T-helper 2 cell treated with Interferon-gamma antibody and Interleukin-4, amounts not matched to agents 100 ng/mL and 5 ng/mL, for 36 hours (primary cell): ENCODE measurements around the gene FLOT2. TPM values are rescaled to one million over a fixed set of nuclear protein-coding genes. Genes with fewer than 3 reads are reported as not detected.
"Not testable (repeated sequence)": the region's sequence is repeated elsewhere in the genome, so short reads cannot be mapped to it uniquely, and the experiment has no call there.

ENCODE experiments used
- intact Hi-C: fragments of 100-400 bp; cut with micrococcal nuclease; formaldehyde crosslinking; loops from one replicate; pipeline ENCODE4 v1.15.1; 2023
- total RNA-seq: library from RNA; stranded (reverse); gene quantifications from 2 replicates; pipeline ENCODE4 v1.2.3, GENCODE V29; 2022

FLOT2 gene
- total RNA-seq, 1 donor from 2014 or later, result 207 TPM

DNA sequence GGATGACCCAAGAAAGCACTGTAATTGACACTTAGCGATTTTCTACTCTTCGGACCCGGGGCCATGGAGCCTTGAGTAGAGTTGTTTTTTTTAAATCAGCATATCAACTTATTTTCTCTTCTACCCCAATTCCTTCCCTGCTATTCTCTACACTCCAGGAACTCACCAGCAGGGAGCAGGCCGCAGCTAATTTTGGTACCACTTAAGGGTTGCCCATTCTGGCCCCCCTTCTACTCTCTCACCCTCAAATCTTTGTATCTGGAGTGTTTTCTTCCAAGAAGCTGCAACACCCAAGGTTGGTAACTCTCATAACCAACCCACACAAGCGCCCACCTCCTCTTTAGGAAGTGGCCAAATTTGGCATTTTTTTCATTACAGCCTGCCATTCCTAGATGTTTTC, 48.3 kb downstream of the FLOT2 start:
- intact Hi-C loops, result loop anchor here (2.0 kb wide), 1 partner anchor 68 kb away; no protein-coding TSS in a partner anchor

DNA sequence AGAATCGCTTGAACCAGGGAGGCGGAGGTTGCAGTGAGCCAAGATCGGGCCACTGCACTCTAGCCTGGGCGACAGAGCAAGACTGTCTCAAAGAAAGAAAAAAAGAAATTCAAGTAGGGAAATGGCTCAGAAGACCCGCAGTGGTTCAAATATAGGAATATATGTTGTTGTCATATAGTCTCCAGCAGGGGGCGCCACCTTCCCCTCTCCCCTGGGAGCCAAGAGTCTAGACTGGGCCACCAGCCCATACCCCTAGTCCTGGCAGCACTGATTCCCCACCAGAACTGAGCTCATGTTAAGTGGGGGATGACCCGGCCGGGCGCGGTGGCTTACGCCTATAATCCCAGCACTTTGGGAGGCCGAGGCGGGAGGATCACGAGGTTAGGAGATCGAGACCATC, 48.9 kb downstream of the FLOT2 start:
- intact Hi-C loops, result loop anchor here (2.0 kb wide), 1 partner anchor 68 kb away; no protein-coding TSS in a partner anchor

DNA sequence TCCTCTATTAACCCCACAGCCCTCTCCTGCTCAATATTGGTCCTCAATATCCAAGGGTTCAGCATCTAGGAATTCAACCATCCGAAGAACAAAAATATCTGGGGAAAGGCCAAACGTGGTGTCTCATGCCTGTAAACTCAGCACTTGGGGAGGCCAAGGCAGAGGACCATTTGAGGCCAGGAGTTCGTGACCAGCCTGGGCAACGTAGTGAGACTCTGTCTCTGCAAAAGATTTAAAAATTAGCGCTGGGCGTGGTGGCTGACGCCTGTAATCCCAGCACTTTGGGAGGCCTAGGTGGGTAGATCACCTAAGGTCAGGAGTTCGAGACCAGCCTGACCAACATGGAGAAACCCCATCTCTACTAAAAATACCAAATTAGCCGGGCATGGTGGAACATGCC, 50.8 kb downstream of the FLOT2 start:
- intact Hi-C loops, result not testable (repeated sequence)

DNA sequence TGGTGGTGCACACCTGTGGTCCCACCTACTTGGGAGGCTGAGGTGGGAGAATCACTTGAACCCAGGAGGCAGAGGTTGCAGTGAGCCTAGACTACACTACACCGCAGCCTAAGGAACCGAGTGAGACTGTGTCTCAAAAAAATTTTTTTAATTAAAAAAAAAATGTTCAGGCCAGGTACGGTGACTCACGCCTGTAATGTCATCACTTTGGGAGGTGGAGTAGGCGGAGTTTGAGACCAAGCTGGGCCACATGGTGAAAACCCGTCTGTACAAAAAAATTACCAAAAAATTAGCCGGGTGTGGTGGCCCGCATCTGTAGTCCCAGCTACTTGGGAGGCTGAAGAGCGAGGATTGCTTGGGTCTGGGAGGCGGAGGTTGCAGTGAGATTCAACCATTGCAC, 51.3 kb downstream of the FLOT2 start:
- intact Hi-C loops, result no loop called here

DNA sequence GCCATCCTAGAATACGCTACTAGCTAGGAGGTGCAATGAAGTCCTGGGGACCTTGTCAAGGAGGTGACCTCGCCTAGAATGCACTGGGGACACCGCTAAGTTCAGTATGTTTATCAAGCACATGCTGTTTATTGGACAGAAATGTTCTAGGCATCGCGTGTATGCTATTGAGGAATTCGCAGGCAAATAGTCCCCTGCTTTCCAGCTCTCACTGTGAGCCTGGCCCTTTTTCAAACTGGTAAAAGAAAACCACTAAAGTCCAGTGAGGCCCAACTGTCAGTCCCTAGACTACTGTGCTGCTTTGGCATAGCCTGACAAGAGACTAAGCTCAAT, 53.8 kb downstream of the FLOT2 start:
- intact Hi-C loops, result loop anchor here (2.0 to 5.0 kb wide), 3 partner anchors 59 to 116 kb away; partner anchors contain the start of genes DHRS13, NEK8 and TLCD1

DNA sequence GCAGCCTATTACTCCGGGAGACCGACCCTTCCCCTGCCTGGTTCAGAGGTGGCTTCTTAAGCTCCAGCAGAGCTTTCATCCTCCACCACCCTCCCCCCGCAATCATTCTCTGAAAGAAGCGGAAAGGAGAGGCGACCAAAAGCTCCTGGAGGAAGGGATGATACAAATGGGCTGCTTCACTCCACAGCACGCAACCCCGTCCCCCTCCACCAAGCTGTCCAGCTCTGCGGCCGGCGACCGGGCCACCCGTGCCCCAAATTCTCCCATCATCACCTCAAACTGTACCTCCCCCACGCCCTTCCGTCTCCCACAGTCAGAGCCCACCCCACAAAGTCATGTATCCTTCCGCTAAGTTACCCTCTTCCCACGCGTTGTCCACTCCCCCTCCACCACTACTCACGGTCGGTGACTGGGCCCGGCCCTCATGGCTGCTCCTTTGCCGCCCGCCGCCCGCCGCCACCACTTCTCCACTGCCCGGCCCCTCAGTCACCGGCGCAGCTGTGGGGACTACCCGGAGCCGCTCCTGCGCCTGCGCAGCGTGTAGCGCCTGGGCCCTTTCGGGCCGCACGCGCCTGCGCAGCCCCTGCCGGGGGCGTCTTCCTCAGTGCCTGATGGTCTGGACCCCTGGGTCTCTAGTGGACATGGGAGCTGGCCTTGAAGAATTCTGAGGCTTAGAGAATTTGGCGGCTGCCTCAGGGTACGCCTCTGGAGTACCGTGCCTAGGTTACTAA, 55.1 kb downstream of the FLOT2 start, which contains the start of gene FAM222B:
TSS of gene FAM222B (minus strand) at position 509 of the 731 bp plus-strand sequence. CDS start 76,123 bp downstream, outside the sequence.
- intact Hi-C loops, result loop anchor here (1.0 to 5.0 kb wide), 4 partner anchors 30 to 115 kb away; partner anchors contain the start of genes DHRS13, NEK8 and TLCD1

DNA sequence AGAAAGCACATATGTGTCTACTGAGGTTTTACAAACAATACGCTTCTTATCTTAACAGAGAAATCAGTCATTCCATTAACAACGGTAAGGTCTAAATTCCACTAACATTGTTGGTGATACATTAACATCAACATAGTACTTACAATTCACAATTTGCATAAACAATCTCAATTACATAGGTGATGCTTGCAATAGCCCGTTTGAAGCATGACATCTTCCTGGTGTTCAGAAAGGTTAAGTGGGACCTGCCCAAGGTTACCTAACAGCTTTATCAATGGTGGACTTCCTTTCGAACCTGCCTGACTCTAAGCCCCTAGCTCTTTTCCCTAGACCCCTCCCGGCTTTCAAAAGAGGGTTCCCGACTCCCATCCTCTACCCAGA, 55.6 kb downstream of the FLOT2 start:
- intact Hi-C loops, result loop anchor here (1.0 to 5.0 kb wide), 4 partner anchors 30 to 115 kb away; partner anchors contain the start of genes DHRS13, NEK8 and TLCD1

DNA sequence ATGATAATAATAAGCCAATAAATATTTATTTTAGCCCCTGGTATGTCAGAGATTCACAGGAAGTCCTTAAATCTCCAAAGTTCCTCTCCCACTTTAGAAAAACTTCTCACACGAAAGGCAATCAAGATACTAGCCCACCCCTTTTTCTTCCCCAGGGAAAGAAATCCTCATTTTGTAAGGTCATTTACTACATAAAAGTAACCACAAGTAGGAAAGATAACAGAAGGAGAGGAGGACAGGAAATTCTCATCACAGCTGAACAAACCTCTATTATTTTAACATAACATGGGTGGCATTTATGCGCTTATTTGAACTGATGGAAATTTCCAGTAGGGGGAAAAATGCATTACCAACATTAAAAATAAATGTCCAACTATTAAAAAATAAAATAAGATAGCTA, 58.3 kb downstream of the FLOT2 start:
- intact Hi-C loops, result no loop called here

DNA sequence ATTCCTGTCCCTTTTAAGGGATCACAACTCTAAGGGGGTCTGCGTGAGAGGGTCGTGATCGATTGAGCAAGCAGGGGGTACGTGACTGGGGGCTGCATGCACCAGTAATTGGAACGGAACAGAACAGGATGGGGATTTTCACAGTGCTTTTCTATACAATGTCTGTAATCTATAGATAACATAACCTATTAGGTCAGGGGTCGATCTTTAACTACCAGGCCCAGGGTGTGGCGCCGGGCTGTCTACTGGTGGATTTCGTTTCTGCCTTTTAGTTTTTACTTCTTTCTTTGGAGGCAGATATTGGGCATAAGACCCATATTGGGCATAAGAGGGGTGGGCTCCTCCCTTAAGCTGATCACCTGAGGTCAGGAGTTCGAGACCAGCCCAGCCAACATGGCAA, 61.0 kb downstream of the FLOT2 start:
- intact Hi-C loops, result not testable (repeated sequence)

DNA sequence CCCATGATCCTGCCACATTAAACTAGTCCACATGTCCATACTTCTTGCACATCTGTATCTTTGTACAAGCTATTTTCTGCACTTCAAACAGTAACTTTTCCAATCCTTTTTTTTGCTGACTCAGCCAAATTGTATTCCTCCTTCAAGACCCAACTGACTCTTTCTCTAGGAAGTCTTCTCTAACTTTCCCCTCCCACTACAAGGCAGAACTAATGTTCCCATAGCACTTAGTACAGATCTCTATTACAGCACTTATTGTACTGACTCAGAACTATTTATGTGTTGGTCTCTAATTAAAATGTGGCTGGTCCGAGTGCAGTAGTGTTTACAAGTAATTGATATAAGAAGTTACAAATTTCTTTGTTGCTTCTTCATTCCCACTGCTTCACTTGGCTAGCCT, 63.1 kb downstream of the FLOT2 start:
- intact Hi-C loops, result no loop called here

Other genes with a start within 250 kb of the FLOT2 start
- 42.4 and 44.5 TPM in 2 replicates for gene SDF2, start 235.8 kb downstream of the FLOT2 start, total RNA-seq
- gene SUPT6H, start 235.5 kb downstream of the FLOT2 start, total RNA-seq, result 83.8 and 84.3 TPM in 2 replicates
- gene PROCA1, start 185.8 kb downstream of the FLOT2 start, total RNA-seq, result 5.9 and 6.9 TPM in 2 replicates
- 9.8 and 10.4 TPM in 2 replicates for gene RAB34, start 179.9 kb downstream of the FLOT2 start, total RNA-seq
- gene RPL23A, start 177.7 kb downstream of the FLOT2 start, total RNA-seq, result 1,892 and 1,893 TPM in 2 replicates
- gene TLCD1, start 171.5 kb downstream of the FLOT2 start, total RNA-seq, result 1.7 and 3.2 TPM in 2 replicates
- gene NEK8, start 168.9 kb downstream of the FLOT2 start, total RNA-seq, result 5.5 and 7.3 TPM in 2 replicates
- gene TRAF4, start 153.7 kb downstream of the FLOT2 start, total RNA-seq, result 49.1 and 50.6 TPM in 2 replicates
- gene FAM222B, start 54.9 kb downstream of the FLOT2 start, total RNA-seq, result 16.3 and 17.4 TPM in 2 replicates
- gene ERAL1, start 42.7 kb downstream of the FLOT2 start, total RNA-seq, result 45.1 and 47.8 TPM in 2 replicates
- gene DHRS13, start 5.3 kb upstream of the FLOT2 start, total RNA-seq, result 25.7 and 30.5 TPM in 2 replicates
- gene PHF12, start 53.8 kb upstream of the FLOT2 start, total RNA-seq, result 61.0 and 72.0 TPM in 2 replicates
- gene SEZ6, start 108.3 kb upstream of the FLOT2 start, total RNA-seq, result not detected in 2 replicates
- gene PIPOX, start 145.4 kb upstream of the FLOT2 start, total RNA-seq, result 1.8 and 1.9 TPM in 2 replicates